Keratinocyte (primary cell): ENCODE results near the gene ZNF530. TPM values are rescaled to one million over a fixed set of nuclear protein-coding genes. Genes with fewer than 3 reads are reported as not detected.

Source experiments
- DNase-seq: peaks from one replicate; pipeline ENCODE4 v3.0.0-alpha.2; 2011; ENCODE audit warnings: low read depth, missing footprints, low spot score
- FAIRE-seq: peaks from 2 replicates; lab custom pipeline; 2011; peaks lifted over from hg19 to GRCh38; lab: Jason Lieb, UNC
- H2AFZ ChIP-seq: 2 replicates; pipeline ENCODE4 v1.6.0; 2012; ENCODE audit warnings: low read length, control low read depth, inconsistent platforms; ENCODE audit not compliant: control insufficient read depth
- H3K27ac ChIP-seq: 2 replicates; pipeline ENCODE4 v1.5.1; 2011; ENCODE audit warnings: low read length; ENCODE audit not compliant: control insufficient read depth, insufficient read depth
- H3K27me3 ChIP-seq: 3 replicates; pipeline ENCODE4 v1.6.0; 2011; ENCODE audit warnings: low read length; ENCODE audit not compliant: control insufficient read depth, insufficient read depth; ENCODE audit errors: extremely low read depth
- H3K36me3 ChIP-seq, 2 experiments: 2 replicates in 1 of 2; 3 replicates in 1 of 2; pipeline ENCODE4 v1.5.1; 2011; ENCODE audit warnings: low read length in 2 of 2, mild to moderate bottlenecking in 1 of 2; ENCODE audit not compliant: control insufficient read depth in 2 of 2, insufficient read depth in 2 of 2; ENCODE audit errors: extremely low read depth in 1 of 2
- H3K4me1 ChIP-seq: 3 replicates; pipeline ENCODE4 v1.5.1; 2011; ENCODE audit warnings: low read length; ENCODE audit not compliant: control insufficient read depth, insufficient read depth; ENCODE audit errors: extremely low read depth
- H3K4me2 ChIP-seq: 3 replicates; pipeline ENCODE4 v1.6.0; 2011; ENCODE audit warnings: low read depth, low read length; ENCODE audit not compliant: control insufficient read depth, insufficient read depth; ENCODE audit errors: extremely low read depth
- H3K4me3 ChIP-seq, 3 experiments: fragments of 200-600 bp in 1 of 3; sonication (generic) in 1 of 3; 2 replicates in 2 of 3; 3 replicates in 1 of 3; pipeline ENCODE4 v1.5.1; 2011 to 2016; ENCODE audit warnings: low read length in 3 of 3, mild to moderate bottlenecking in 3 of 3, control low read depth in 2 of 3, inconsistent platforms in 1 of 3, low read depth in 1 of 3, mixed read lengths in 1 of 3, mixed run types in 1 of 3, moderate library complexity in 1 of 3; ENCODE audit not compliant: control insufficient read depth in 2 of 3, insufficient read depth in 2 of 3; ENCODE audit errors: extremely low read depth in 1 of 3
- H3K79me2 ChIP-seq: 2 replicates; pipeline ENCODE4 v1.6.0; 2012; ENCODE audit warnings: low read length; ENCODE audit not compliant: control insufficient read depth, insufficient read depth
- H3K9ac ChIP-seq: 3 replicates; pipeline ENCODE4 v1.6.0; 2011; ENCODE audit warnings: low read length; ENCODE audit not compliant: control insufficient read depth, insufficient read depth; ENCODE audit errors: extremely low read depth
- H3K9me1 ChIP-seq: 3 replicates; pipeline ENCODE4 v1.6.0; 2011; ENCODE audit warnings: low read length; ENCODE audit not compliant: control insufficient read depth, insufficient read depth; ENCODE audit errors: extremely low read depth
- H3K9me3 ChIP-seq: 2 replicates; pipeline ENCODE4 v1.5.1; 2012; ENCODE audit warnings: low read depth, low read length; ENCODE audit not compliant: control insufficient read depth
- H4K20me1 ChIP-seq: 3 replicates; pipeline ENCODE4 v1.6.0; 2011; ENCODE audit warnings: low read length; ENCODE audit not compliant: control insufficient read depth, insufficient read depth; ENCODE audit errors: extremely low read depth
- CTCF ChIP-seq, 3 experiments: IDR thresholded peaks in 1 of 3; conservative IDR thresholded peaks in 1 of 3; optimal IDR thresholded peaks in 1 of 3; 2 replicates in 2 of 3; 3 replicates in 1 of 3; pipeline versions ENCODE3 to v1.5.1; 2011; ENCODE audit warnings: low read length in 3 of 3, mild to moderate bottlenecking in 3 of 3, moderate library complexity in 2 of 3, control low read depth in 1 of 3, inconsistent platforms in 1 of 3; ENCODE audit not compliant: insufficient read depth in 2 of 3; ENCODE audit errors: extremely low read depth in 1 of 3
- EZH2 ChIP-seq: IDR thresholded peaks from one replicate; pipeline ENCODE4 v1.6.1; 2012; ENCODE audit warnings: inconsistent platforms, mild to moderate bottlenecking, low read length, moderate library complexity
- dilution Hi-C: fragments of 300-500 bp; cut with MboI; formaldehyde crosslinking; loops from one replicate; pipeline ENCODE4 v1.7.0; 2020; ENCODE audit warnings: low sequenced_read_pairs; ENCODE audit not compliant: extremely low pct_ligation_motif_present
- polyA plus RNA-seq, 5 experiments: library from polyadenylated mRNA; depleted of rRNA in 3 of 5; stranded (reverse) in 3 of 5; stranded (forward) in 1 of 5; unstranded in 1 of 5; fragments of >200 nt; gene quantifications; 1 replicate in 1 of 5; 2 replicates in 3 of 5; 3 replicates in 1 of 5; pipeline versions ENCODE4 v1.2.1 to v1.2.3, GENCODE V29; 2011 to 2012; ENCODE audit warnings: missing spikeins in 2 of 5, low read depth in 1 of 5, low replicate concordance in 1 of 5

Gene ZNF530
- polyA plus RNA-seq, 1 donor (not counting 4 experiments of a cell fraction or from before 2014, with no cell fraction given) = 4.2 TPM

- peaks cover 12% of the 10 kb centered on the region for H3K9me3 ChIP-seq
- peak within 1 kb of the TSS; percentile 31 for H3K27ac ChIP-seq
- H3K4me2 ChIP-seq = peak within 1 kb of the TSS; percentile 85
- no peak for TF ChIP-seq EZH2
- TF ChIP-seq CTCF (optimal IDR thresholded peaks at IDR 0.05 in 1 of 3, IDR thresholded peaks at IDR 0.05 in 1 of 3, conservative IDR thresholded peaks at IDR 0.05 in 1 of 3; ENCODE audit: extremely low read depth in 1 of 3, insufficient read depth in 2 of 3, low read length in 3 of 3) = peak in 1 of 3 experiments; percentile 11
- peak within 1 kb of the TSS; percentile 93 for H2AFZ ChIP-seq
- H3K27me3 ChIP-seq = no peaks in the 10 kb centered on the region
- H4K20me1 ChIP-seq = no peaks in the 10 kb centered on the region
- peaks cover 2% of the 10 kb centered on the region for H3K79me2 ChIP-seq
- dilution Hi-C loops = no loop called here
- peak within 1 kb of the TSS; percentile 61 to 81 (median 73) for H3K4me3 ChIP-seq
- H3K36me3 ChIP-seq = no peaks in the 10 kb centered on the region
- DNase-seq (no peak), FAIRE-seq (peak; percentile 43)
- H3K9me1 ChIP-seq = no peaks in the 10 kb centered on the region
- peak within 1 kb of the TSS; percentile 47 for H3K9ac ChIP-seq
- H3K4me1 ChIP-seq = peaks cover 20% of the 10 kb centered on the region
Measured at GRCh38 chr19:57583521-57584416, 15.9 kb upstream of the ZNF530 start, which contains the start of gene ZIK1. TSS of gene ZIK1 (plus strand) at chr19:57584145. CDS start at chr19:57584357, 212 bp downstream.

GRCh38 chr19:57587529-57587928 is 12.2 kb upstream of the ZNF530 start:
- H4K20me1 ChIP-seq = no peaks in the 10 kb centered on the region
- H2AFZ ChIP-seq = no peak overlapping the region
- FAIRE-seq (no peak), DNase-seq (no peak)
- no peaks in the 10 kb centered on the region for H3K27me3 ChIP-seq
- peaks cover 17% of the 10 kb centered on the region for H3K4me1 ChIP-seq
- H3K9ac ChIP-seq = no peak overlapping the region
- H3K4me2 ChIP-seq = no peak overlapping the region
- H3K9me1 ChIP-seq = no peaks in the 10 kb centered on the region
- no peak overlapping the region for H3K4me3 ChIP-seq
- dilution Hi-C loops = no loop called here
- H3K27ac ChIP-seq = no peak overlapping the region
- peaks cover 26% of the 10 kb centered on the region for H3K9me3 ChIP-seq
- TF ChIP-seq EZH2 (no peak), CTCF (optimal IDR thresholded peaks at IDR 0.05 in 1 of 3, IDR thresholded peaks at IDR 0.05 in 1 of 3, conservative IDR thresholded peaks at IDR 0.05 in 1 of 3; ENCODE audit: extremely low read depth in 1 of 3, insufficient read depth in 2 of 3, low read length in 3 of 3) (no peak)
- peaks cover 2% of the 10 kb centered on the region for H3K79me2 ChIP-seq
- H3K36me3 ChIP-seq = peaks cover 8 to 10% of the 10 kb centered on the region in 2 experiments
